ENCODE results near the gene H6PD. TPM values are rescaled to one million over a fixed set of nuclear protein-coding genes. Genes with fewer than 3 reads are reported as not detected.

Gene H6PD
- total RNA-seq, 1 donor from 2014 or later: 28.0 TPM

- intact Hi-C loops (cut with micrococcal nuclease): loop anchor here (2.0 kb wide), 1 partner anchor 20 kb away; no protein-coding TSS in a partner anchor
Measured at GRCh38 chr1:9314711-9315379, 80.3 kb downstream of the H6PD start.

GRCh38 chr1:9315411-9316079 is 81.0 kb downstream of the H6PD start:
- intact Hi-C loops (cut with micrococcal nuclease): loop anchor here (2.0 kb wide), 1 partner anchor 21 kb away; no protein-coding TSS in a partner anchor

- intact Hi-C loops (cut with micrococcal nuclease): no loop called here
Measured at GRCh38 chr1:9316080-9316444, 81.5 kb downstream of the H6PD start.

GRCh38 chr1:9316512-9316911 is 81.9 kb downstream of the H6PD start:
- intact Hi-C loops (cut with micrococcal nuclease): no loop called here

GRCh38 chr1:9317072-9317471 is 82.5 kb downstream of the H6PD start:
- intact Hi-C loops (cut with micrococcal nuclease): no loop called here

- intact Hi-C loops (cut with micrococcal nuclease): no loop called here
Measured at GRCh38 chr1:9317591-9318417, 83.2 kb downstream of the H6PD start.

- intact Hi-C loops (cut with micrococcal nuclease): no loop called here
Measured at GRCh38 chr1:9319208-9319788, 84.7 kb downstream of the H6PD start.

- intact Hi-C loops (cut with micrococcal nuclease): no loop called here
Measured at GRCh38 chr1:9319789-9320519, 85.4 kb downstream of the H6PD start.

Other genes starting within 250 kb of the H6PD start
- gene SLC2A7, start 208.4 kb upstream of the H6PD start, total RNA-seq: not detected in 2 replicates
- gene SLC2A5, start 165.1 kb upstream of the H6PD start, total RNA-seq: 0.05 TPM in 1 of 2 replicates, not detected in the other
- gene GPR157, start 105.7 kb upstream of the H6PD start, total RNA-seq: 4.3 and 4.9 TPM in 2 replicates
- gene SPSB1, start 58.1 kb downstream of the H6PD start, total RNA-seq: 13.2 and 13.6 TPM in 2 replicates